SU-DHL-6 (cell line): Measurements from ENCODE around the gene RAB33A.

ENCODE experiments used
- EZH2phosphoT487 ChIP-seq: fragments of 200-600 bp; sonication (generic), shearing (Covaris generic); conservative IDR thresholded peaks from 2 replicates; pipeline ENCODE4 v1.6.1; 2018; ENCODE audit warnings: mild to moderate bottlenecking, antibody characterized with exemption, low read length, moderate library complexity, mixed read lengths
- TF ChIP-seq, protein P1 (sequence below): fragments of 200-600 bp; sonication (generic); IDR thresholded peaks from one replicate; pipeline ENCODE4 v1.5.1; 2017; ENCODE audit warnings: antibody characterized with exemption, mild to moderate bottlenecking, low read length, moderate library complexity; ENCODE audit not compliant: insufficient read depth, poor library complexity, severe bottlenecking

DNA sequence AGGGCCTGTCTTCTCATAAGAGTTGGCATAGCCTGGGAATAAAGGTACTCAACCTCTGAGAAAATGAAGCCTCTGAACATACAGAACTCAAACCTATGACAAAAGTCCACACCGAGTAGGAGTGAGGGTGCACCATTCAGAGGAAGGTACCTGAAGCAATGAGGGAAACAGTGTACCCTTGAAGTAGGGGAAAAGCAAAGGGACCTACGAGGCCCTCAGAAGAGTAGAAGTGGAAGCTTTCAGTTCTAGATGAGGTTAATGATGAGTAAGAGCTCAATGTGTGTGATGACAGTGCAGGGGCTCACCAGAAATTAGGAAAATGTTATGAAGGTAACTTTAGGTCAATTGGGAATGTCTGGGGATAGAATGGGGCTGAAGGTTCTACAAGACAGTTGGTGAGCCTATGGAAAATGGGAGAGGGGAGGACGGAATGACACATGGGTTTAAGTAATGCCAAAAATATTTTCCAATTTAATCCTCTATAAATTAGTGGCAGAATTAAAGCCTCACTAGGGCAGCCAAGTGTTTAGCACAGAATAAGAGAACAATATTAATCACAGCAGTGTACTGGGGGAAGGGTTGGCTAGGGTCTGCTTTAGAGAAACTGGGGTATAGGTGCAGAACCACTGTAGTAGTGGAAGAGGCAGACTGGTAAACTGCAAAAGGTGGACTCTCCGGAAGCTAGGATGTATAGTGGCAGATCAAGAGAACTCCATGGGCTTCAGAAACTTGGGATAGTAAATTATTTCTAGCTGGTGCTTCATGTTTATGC lies 39.8 kb downstream of the RAB33A start:
- TF ChIP-seq, protein P1, sequence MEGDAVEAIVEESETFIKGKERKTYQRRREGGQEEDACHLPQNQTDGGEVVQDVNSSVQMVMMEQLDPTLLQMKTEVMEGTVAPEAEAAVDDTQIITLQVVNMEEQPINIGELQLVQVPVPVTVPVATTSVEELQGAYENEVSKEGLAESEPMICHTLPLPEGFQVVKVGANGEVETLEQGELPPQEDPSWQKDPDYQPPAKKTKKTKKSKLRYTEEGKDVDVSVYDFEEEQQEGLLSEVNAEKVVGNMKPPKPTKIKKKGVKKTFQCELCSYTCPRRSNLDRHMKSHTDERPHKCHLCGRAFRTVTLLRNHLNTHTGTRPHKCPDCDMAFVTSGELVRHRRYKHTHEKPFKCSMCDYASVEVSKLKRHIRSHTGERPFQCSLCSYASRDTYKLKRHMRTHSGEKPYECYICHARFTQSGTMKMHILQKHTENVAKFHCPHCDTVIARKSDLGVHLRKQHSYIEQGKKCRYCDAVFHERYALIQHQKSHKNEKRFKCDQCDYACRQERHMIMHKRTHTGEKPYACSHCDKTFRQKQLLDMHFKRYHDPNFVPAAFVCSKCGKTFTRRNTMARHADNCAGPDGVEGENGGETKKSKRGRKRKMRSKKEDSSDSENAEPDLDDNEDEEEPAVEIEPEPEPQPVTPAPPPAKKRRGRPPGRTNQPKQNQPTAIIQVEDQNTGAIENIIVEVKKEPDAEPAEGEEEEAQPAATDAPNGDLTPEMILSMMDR = no peak
- no peak for TF ChIP-seq EZH2phosphoT487
